ENCODE results near the gene DOCK11. TPM values are rescaled to one million over a fixed set of nuclear protein-coding genes. Genes with fewer than 3 reads are reported as not detected.

DOCK11 gene
- total RNA-seq, 2 donors from 2014 or later: 5.2 to 7.9 TPM

DNA sequence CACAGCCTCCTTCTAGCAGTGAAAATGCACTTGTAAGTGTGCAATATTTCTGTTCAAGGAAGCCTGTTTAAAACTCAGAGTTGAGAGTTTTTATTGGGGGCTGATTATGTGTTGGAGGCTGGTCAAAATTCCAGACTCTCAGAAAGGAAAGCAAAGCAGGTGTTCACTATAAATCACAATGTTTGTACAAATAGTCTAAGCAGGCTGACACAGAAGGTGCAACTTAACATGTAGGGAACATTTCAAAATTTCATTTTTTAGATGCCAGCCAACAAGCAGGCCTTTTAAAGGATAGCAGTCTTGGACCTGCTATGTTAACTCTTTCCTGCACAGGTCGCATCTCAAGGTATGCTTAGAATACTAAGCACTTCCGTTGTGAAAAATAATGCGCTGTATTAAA lies 119.5 kb downstream of the DOCK11 start:
- TF ChIP-seq, protein P1, sequence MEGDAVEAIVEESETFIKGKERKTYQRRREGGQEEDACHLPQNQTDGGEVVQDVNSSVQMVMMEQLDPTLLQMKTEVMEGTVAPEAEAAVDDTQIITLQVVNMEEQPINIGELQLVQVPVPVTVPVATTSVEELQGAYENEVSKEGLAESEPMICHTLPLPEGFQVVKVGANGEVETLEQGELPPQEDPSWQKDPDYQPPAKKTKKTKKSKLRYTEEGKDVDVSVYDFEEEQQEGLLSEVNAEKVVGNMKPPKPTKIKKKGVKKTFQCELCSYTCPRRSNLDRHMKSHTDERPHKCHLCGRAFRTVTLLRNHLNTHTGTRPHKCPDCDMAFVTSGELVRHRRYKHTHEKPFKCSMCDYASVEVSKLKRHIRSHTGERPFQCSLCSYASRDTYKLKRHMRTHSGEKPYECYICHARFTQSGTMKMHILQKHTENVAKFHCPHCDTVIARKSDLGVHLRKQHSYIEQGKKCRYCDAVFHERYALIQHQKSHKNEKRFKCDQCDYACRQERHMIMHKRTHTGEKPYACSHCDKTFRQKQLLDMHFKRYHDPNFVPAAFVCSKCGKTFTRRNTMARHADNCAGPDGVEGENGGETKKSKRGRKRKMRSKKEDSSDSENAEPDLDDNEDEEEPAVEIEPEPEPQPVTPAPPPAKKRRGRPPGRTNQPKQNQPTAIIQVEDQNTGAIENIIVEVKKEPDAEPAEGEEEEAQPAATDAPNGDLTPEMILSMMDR (IDR thresholded peaks at IDR 0.05): no peak
- H3K27ac ChIP-seq: no peak overlapping the region
- no peak overlapping the region for H3K4me3 ChIP-seq
- H3K9me3 ChIP-seq: no peaks in the 10 kb centered on the region
- H3K4me1 ChIP-seq: no peaks in the 10 kb centered on the region
- no peak for DNase-seq (ENCODE audit: low spot score)
- H3K36me3 ChIP-seq: no peaks in the 10 kb centered on the region
- H3K27me3 ChIP-seq: no peaks in the 10 kb centered on the region

DNA sequence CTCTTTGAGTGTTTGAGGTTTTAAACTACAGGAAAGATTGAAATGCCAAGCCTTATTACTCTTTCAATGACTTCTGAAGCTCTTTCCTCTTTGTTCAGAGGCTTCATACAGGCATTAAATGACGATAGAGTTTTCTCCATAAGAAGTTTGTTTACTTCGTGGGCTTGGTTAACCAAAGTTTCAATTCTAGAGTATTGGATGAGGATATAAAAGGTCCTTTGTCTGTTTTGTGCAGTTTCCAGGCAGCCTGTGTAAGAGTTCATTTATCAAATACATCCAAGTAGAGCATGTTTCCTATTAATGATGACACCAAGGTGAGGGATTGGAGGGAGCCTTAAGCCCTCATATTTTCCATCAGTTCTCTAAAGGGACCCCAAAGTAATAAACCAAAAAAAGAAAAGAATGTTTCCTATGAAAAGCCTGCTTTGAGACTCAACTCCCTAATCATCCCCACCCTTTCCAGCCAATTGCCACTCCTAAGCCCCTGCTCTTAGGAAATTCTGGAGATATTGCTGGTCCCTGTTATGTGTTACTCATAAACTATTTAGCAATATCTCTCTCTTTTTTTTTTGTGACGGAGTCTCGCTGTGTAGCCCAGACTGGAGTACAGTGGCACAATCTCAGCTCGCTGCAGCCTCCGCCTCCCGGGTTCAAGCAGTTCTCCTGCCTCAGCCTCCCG lies 125.6 kb downstream of the DOCK11 start:
- H3K36me3 ChIP-seq: no peaks in the 10 kb centered on the region
- H3K27ac ChIP-seq: no peak overlapping the region
- H3K27me3 ChIP-seq: no peaks in the 10 kb centered on the region
- H3K4me3 ChIP-seq: no peak overlapping the region
- TF ChIP-seq, protein P1 (IDR thresholded peaks at IDR 0.05): no peak
- no peaks in the 10 kb centered on the region for H3K4me1 ChIP-seq
- DNase-seq (ENCODE audit: low spot score): no peak
- H3K9me3 ChIP-seq: no peaks in the 10 kb centered on the region

- TF ChIP-seq, protein P1 (IDR thresholded peaks at IDR 0.05): no peak
Observed at GRCh38 chrX:118623062-118623461, 127.4 kb downstream of the DOCK11 start.

GRCh38 chrX:118626346-118626745 lies 130.7 kb downstream of the DOCK11 start:
- Histone ChIP-seq H3K36me3 (no peaks in the 10 kb centered on the region), H3K27me3 (no peaks in the 10 kb centered on the region)
- TF ChIP-seq, protein P1 (IDR thresholded peaks at IDR 0.05): no peak

More at GRCh38 chrX:118623062-118623461, 127.4 kb downstream of the DOCK11 start:
- H3K4me1 ChIP-seq: no peaks in the 10 kb centered on the region
- no peaks in the 10 kb centered on the region for H3K27me3 ChIP-seq
- no peak for DNase-seq (ENCODE audit: low spot score)
- H3K4me3 ChIP-seq: no peak overlapping the region
- no peaks in the 10 kb centered on the region for H3K36me3 ChIP-seq
- no peaks in the 10 kb centered on the region for H3K9me3 ChIP-seq
- H3K27ac ChIP-seq: no peak overlapping the region

DNA sequence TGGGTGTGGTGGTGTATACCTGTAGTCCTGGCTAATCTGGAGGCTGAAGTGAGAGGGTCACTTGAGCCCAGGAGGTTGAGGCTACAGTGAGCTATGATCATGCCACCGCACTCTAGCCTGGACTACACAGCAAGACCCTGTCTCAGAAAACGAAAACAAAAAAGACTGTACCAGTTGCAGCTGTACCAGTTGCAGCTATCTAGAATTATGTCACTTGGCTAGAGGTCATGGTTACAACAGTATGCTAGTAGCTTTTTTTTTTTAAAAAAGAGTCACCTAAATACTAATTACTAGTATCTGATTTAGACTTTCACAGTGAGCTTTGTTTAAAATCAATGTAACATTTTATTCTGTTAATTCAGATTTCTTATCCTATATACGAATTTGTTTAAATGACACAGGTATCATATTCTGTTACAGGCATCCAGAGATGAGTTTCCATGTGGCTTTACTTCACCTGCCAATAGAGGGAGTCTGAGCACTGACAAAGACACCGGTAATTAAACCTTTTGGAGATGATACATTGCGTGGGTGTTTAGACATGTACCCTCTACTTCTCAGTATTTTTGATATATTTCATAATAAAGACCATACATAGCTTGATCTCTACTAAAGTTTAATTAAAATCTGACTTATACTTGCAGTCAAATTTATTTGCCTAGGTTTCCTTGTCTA lies 131.6 kb downstream of the DOCK11 start:
- Histone ChIP-seq H3K36me3 (no peaks in the 10 kb centered on the region), H3K4me3 (no peak overlapping the region), H3K4me1 (no peaks in the 10 kb centered on the region), H3K27ac (no peak overlapping the region), H3K9me3 (no peaks in the 10 kb centered on the region), H3K27me3 (no peaks in the 10 kb centered on the region)
- TF ChIP-seq, protein P1 (IDR thresholded peaks at IDR 0.05): peak in 1 of 2 donors; percentile 23
- DNase-seq (ENCODE audit: low spot score): no peak

More at GRCh38 chrX:118626346-118626745, 130.7 kb downstream of the DOCK11 start:
- no peaks in the 10 kb centered on the region for H3K9me3 ChIP-seq
- H3K4me1 ChIP-seq: no peaks in the 10 kb centered on the region
- no peak for DNase-seq (ENCODE audit: low spot score)
- H3K27ac ChIP-seq: no peak overlapping the region
- no peak overlapping the region for H3K4me3 ChIP-seq

Data from right atrium auricular region (tissue), 2 donors.